HEK293 (cell line): ENCODE data around the gene EEF2KMT.
"Not testable (repeated sequence)": the region's sequence is repeated elsewhere in the genome, so short reads cannot be mapped to it uniquely, and the experiment has no call there.

Experiments
- CTCF ChIA-PET: fragments of 350-600 bp; formaldehyde crosslinking; extraction: SDS; loops from one replicate; lab custom pipeline; 2021; ENCODE audit warnings: antibody characterized with exemption; lab: Yijun Ruan, JAX
- POLR2A ChIA-PET: fragments of 300-600 bp; formaldehyde crosslinking; extraction: SDS; loops from one replicate; lab custom pipeline; 2020; ENCODE audit warnings: antibody characterized with exemption, inconsistent platforms; lab: Yijun Ruan, JAX
- H3K27ac ChIP-seq: fragments of 200-500 bp; sonication (Bioruptor generic); 2 replicates; pipeline ENCODE4 v1.5.1; 2014; ENCODE audit warnings: low read depth, low read length, control low read depth, inconsistent platforms; ENCODE audit errors: extremely low read depth
- H3K36me3 ChIP-seq, 2 experiments: fragments of 200-500 bp in 1 of 2; sonication (Bioruptor generic) in 1 of 2; 1 replicate in 1 of 2; 2 replicates in 1 of 2; pipeline ENCODE4 v1.5.1; 2014 to 2017; ENCODE audit warnings: inconsistent platforms in 2 of 2, low read length in 2 of 2; ENCODE audit not compliant: control insufficient read depth in 2 of 2, insufficient read depth in 1 of 2
- H3K4me1 ChIP-seq: fragments of 200-500 bp; sonication (Bioruptor generic); 2 replicates; pipeline ENCODE4 v1.5.1; 2014; ENCODE audit warnings: mild to moderate bottlenecking, low read length, inconsistent platforms; ENCODE audit not compliant: control insufficient read depth, insufficient read depth
- H3K4me3 ChIP-seq: 2 replicates; pipeline ENCODE4 v1.5.1; 2011; ENCODE audit warnings: low read depth, mild to moderate bottlenecking, control low read depth, low read length, moderate library complexity
- H3K9me3 ChIP-seq: fragments of 200-500 bp; sonication (Bioruptor generic); 2 replicates; pipeline ENCODE4 v1.5.1; 2014; ENCODE audit warnings: low read depth, low read length, inconsistent platforms; ENCODE audit not compliant: control insufficient read depth, insufficient read depth
- IKZF3 ChIP-seq: fragments of 450-650 bp; IDR thresholded peaks from 2 replicates; pipeline ENCODE4 v1.5.0; 2018; ENCODE audit warnings: missing biosample characterization, mild to moderate bottlenecking, missing genetic modification characterization, moderate library complexity
- KLF1 ChIP-seq: fragments of 450-650 bp; formaldehyde crosslinking; IDR thresholded peaks from 2 replicates; pipeline ENCODE4 v1.5.1; 2016; ENCODE audit warnings: missing biosample characterization, missing genetic modification characterization
- KLF17 ChIP-seq: fragments of 450-650 bp; formaldehyde crosslinking; IDR thresholded peaks from 2 replicates; pipeline ENCODE4 v1.5.1; 2016; ENCODE audit warnings: missing biosample characterization, missing genetic modification characterization
- KLF7 ChIP-seq: fragments of 450-650 bp; formaldehyde crosslinking; IDR thresholded peaks from 2 replicates; pipeline ENCODE4 v1.5.1; 2016; ENCODE audit warnings: missing biosample characterization, missing genetic modification characterization, borderline replicate concordance
- KLF8 ChIP-seq: fragments of 450-650 bp; formaldehyde crosslinking; IDR thresholded peaks from 2 replicates; pipeline ENCODE4 v1.5.1; 2016; ENCODE audit warnings: missing biosample characterization, missing genetic modification characterization
- KLF9 ChIP-seq: fragments of 450-650 bp; formaldehyde crosslinking; IDR thresholded peaks from 2 replicates; pipeline ENCODE4 v1.5.1; 2016; ENCODE audit warnings: missing biosample characterization, missing genetic modification characterization, low read depth
- OSR2 ChIP-seq: fragments of 450-650 bp; formaldehyde crosslinking; IDR thresholded peaks from 2 replicates; pipeline ENCODE4 v1.5.1; 2016; ENCODE audit warnings: missing biosample characterization, missing genetic modification characterization
- OVOL3 ChIP-seq: fragments of 450-650 bp; formaldehyde crosslinking; IDR thresholded peaks from 2 replicates; pipeline ENCODE4 v1.5.1; 2016; ENCODE audit warnings: missing biosample characterization, missing genetic modification characterization
- SCRT1 ChIP-seq: fragments of 450-650 bp; formaldehyde crosslinking; IDR thresholded peaks from 2 replicates; pipeline ENCODE4 v1.5.1; 2016; ENCODE audit warnings: missing biosample characterization, missing genetic modification characterization, borderline replicate concordance
- SP2 ChIP-seq: fragments of 450-650 bp; formaldehyde crosslinking; IDR thresholded peaks from 2 replicates; pipeline ENCODE4 v1.5.1; 2016; ENCODE audit warnings: missing biosample characterization, missing genetic modification characterization
- SP3 ChIP-seq: fragments of 450-650 bp; formaldehyde crosslinking; IDR thresholded peaks from 2 replicates; pipeline ENCODE4 v1.5.1; 2016; ENCODE audit warnings: missing biosample characterization, missing genetic modification characterization
- SP7 ChIP-seq: fragments of 450-650 bp; formaldehyde crosslinking; IDR thresholded peaks from 2 replicates; pipeline ENCODE4 v1.5.1; 2016; ENCODE audit warnings: missing biosample characterization, missing genetic modification characterization
- WT1 ChIP-seq: fragments of 450-650 bp; formaldehyde crosslinking; IDR thresholded peaks from 2 replicates; pipeline ENCODE4 v1.5.1; 2016; ENCODE audit warnings: missing biosample characterization, missing genetic modification characterization
- ZBTB17 ChIP-seq: fragments of 450-650 bp; formaldehyde crosslinking; IDR thresholded peaks from 2 replicates; pipeline ENCODE4 v1.5.1; 2016; ENCODE audit warnings: missing biosample characterization, missing genetic modification characterization
- ZBTB20 ChIP-seq: fragments of 450-650 bp; formaldehyde crosslinking; IDR thresholded peaks from 2 replicates; pipeline ENCODE4 v1.5.1; 2016; ENCODE audit warnings: missing biosample characterization, missing genetic modification characterization
- ZBTB48 ChIP-seq: fragments of 450-650 bp; formaldehyde crosslinking; IDR thresholded peaks from 2 replicates; pipeline ENCODE4 v1.5.1; 2016; ENCODE audit warnings: missing biosample characterization, missing genetic modification characterization
- ZBTB8A ChIP-seq: fragments of 450-650 bp; formaldehyde crosslinking; IDR thresholded peaks from 2 replicates; pipeline ENCODE4 v1.5.1; 2016; ENCODE audit warnings: missing biosample characterization, missing genetic modification characterization
- ZEB2 ChIP-seq: fragments of 450-650 bp; formaldehyde crosslinking; IDR thresholded peaks from 2 replicates; pipeline ENCODE4 v1.5.1; 2016; ENCODE audit warnings: missing biosample characterization, missing genetic modification characterization
- ZNF335 ChIP-seq: fragments of 450-650 bp; formaldehyde crosslinking; conservative IDR thresholded peaks from 2 replicates; pipeline ENCODE4 v1.5.1; 2016; ENCODE audit warnings: missing biosample characterization, missing genetic modification characterization
- ZNF596 ChIP-seq: fragments of 450-650 bp; IDR thresholded peaks from 2 replicates; pipeline ENCODE4 v1.5.0; 2018; ENCODE audit warnings: missing biosample characterization, mild to moderate bottlenecking, missing genetic modification characterization, moderate library complexity
- ZNF843 ChIP-seq: fragments of 450-650 bp; formaldehyde crosslinking; IDR thresholded peaks from 2 replicates; pipeline ENCODE4 v1.5.1; 2016; ENCODE audit warnings: missing biosample characterization, missing genetic modification characterization
- ZXDB ChIP-seq: fragments of 450-650 bp; formaldehyde crosslinking; IDR thresholded peaks from 2 replicates; pipeline ENCODE4 v1.5.1; 2016; ENCODE audit warnings: missing biosample characterization, missing genetic modification characterization
- TF ChIP-seq, protein P1 (sequence below): fragments of 450-650 bp; formaldehyde crosslinking; IDR thresholded peaks from 2 replicates; pipeline ENCODE4 v1.5.1; 2016; ENCODE audit warnings: missing biosample characterization, missing genetic modification characterization
- TF ChIP-seq, protein P2 (sequence below): fragments of 450-650 bp; formaldehyde crosslinking; optimal IDR thresholded peaks from 2 replicates; pipeline ENCODE3; 2016; ENCODE audit warnings: missing biosample characterization, mild to moderate bottlenecking, missing genetic modification characterization
- TF ChIP-seq, protein P3 (sequence below): fragments of 450-650 bp; formaldehyde crosslinking; IDR thresholded peaks from 2 replicates; pipeline ENCODE4 v1.5.1; 2016; ENCODE audit warnings: missing biosample characterization, missing genetic modification characterization

EEF2KMT gene

GRCh38 chr16:5099174-5099573 is 1.6 kb upstream of the EEF2KMT start:
- H3K36me3 ChIP-seq, H3K9me3 ChIP-seq, H3K4me1 ChIP-seq, H3K4me3 ChIP-seq, POLR2A ChIA-PET: not testable (repeated sequence)
- peak; percentile 68 for TF ChIP-seq WT1
- 0 out of 2 replicates have a peak, but pooled peaks have one; percentile 14 for TF ChIP-seq SP7 (tag by site-specific recombination)
- TF ChIP-seq OVOL3 (tag by site-specific recombination), result peak; percentile 44; the same call in 1 of the 2 replicates
- TF ChIP-seq ZNF843 (tag by site-specific recombination), result peak; percentile 46; the same call in 1 of the 2 replicates
- TF ChIP-seq ZXDB, result 0 out of 2 replicates have a peak, but pooled peaks have one; percentile 7
- peak; percentile 87 for TF ChIP-seq OSR2 (tag by site-specific recombination)
- TF ChIP-seq IKZF3, result peak; percentile 54
- TF ChIP-seq, protein P1, sequence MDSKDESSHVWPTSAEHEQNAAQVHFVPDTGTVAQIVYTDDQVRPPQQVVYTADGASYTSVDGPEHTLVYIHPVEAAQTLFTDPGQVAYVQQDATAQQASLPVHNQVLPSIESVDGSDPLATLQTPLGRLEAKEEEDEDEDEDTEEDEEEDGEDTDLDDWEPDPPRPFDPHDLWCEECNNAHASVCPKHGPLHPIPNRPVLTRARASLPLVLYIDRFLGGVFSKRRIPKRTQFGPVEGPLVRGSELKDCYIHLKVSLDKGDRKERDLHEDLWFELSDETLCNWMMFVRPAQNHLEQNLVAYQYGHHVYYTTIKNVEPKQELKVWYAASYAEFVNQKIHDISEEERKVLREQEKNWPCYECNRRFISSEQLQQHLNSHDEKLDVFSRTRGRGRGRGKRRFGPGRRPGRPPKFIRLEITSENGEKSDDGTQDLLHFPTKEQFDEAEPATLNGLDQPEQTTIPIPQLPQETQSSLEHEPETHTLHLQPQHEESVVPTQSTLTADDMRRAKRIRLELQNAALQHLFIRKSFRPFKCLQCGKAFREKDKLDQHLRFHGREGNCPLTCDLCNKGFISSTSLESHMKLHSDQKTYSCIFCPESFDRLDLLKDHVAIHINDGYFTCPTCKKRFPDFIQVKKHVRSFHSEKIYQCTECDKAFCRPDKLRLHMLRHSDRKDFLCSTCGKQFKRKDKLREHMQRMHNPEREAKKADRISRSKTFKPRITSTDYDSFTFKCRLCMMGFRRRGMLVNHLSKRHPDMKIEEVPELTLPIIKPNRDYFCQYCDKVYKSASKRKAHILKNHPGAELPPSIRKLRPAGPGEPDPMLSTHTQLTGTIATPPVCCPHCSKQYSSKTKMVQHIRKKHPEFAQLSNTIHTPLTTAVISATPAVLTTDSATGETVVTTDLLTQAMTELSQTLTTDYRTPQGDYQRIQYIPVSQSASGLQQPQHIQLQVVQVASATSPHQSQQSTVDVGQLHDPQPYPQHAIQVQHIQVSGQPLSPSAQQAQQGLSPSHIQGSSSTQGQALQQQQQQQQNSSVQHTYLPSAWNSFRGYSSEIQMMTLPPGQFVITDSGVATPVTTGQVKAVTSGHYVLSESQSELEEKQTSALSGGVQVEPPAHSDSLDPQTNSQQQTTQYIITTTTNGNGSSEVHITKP (tag by site-specific recombination), result peak; percentile 40; the same call in 1 of the 2 replicates
- CTCF ChIA-PET, result interaction anchor here (0.7 kb wide), 1 partner anchor 43 kb away, joined by 5 read pairs; no protein-coding TSS in a partner anchor
- peak overlapping the region; percentile 82; the same call in 1 of the 2 replicates for H3K27ac ChIP-seq

- H3K27ac ChIP-seq, result peak overlapping the region; percentile 82; the same call in 1 of the 2 replicates
Observed at GRCh38 chr16:5098221-5099159, 895 bp upstream of the EEF2KMT start.

More at GRCh38 chr16:5098221-5099159, 895 bp upstream of the EEF2KMT start:
- H3K9me3 ChIP-seq, CTCF ChIA-PET, H3K36me3 ChIP-seq, H3K4me1 ChIP-seq: not testable (repeated sequence)
- POLR2A ChIA-PET, result interaction anchor here (0.9 to 1.2 kb wide), 3 partner anchors 19 to 26 kb away, joined by 3 to 7 read pairs (median 5); partner anchors contain the start of gene ALG1
- H3K4me3 ChIP-seq, result peak overlapping the region; percentile 42
- TF ChIP-seq ZBTB8A (0 out of 2 replicates have a peak, but pooled peaks have one; percentile 15), KLF7 (0 out of 2 replicates have a peak, but pooled peaks have one; percentile 55), SP2 (peak; percentile 53), SCRT1 (0 out of 2 replicates have a peak, but pooled peaks have one; percentile 11), ZXDB (peak; percentile 69), ZBTB17 (tag by site-specific recombination) (peak; percentile 65; the same call in 1 of the 2 replicates), KLF17 (tag by site-specific recombination) (peak; percentile 55; the same call in 1 of the 2 replicates), ZBTB48 (tag by site-specific recombination) (peak; percentile 75), SP3 (tag by site-specific recombination) (peak; percentile 59), ZBTB20 (peak; percentile 29; the same call in 1 of the 2 replicates), ZNF335 (tag by site-specific recombination) (peak; percentile 71), KLF1 (tag by site-specific recombination) (peak; percentile 71), KLF9 (peak; percentile 66; the same call in 1 of the 2 replicates), ZEB2 (tag by site-specific recombination) (0 out of 2 replicates have a peak, but pooled peaks have one; percentile 21), KLF8 (peak; percentile 70), ZNF596 (0 out of 2 replicates have a peak, but pooled peaks have one; percentile 19)
- TF ChIP-seq, protein P2, sequence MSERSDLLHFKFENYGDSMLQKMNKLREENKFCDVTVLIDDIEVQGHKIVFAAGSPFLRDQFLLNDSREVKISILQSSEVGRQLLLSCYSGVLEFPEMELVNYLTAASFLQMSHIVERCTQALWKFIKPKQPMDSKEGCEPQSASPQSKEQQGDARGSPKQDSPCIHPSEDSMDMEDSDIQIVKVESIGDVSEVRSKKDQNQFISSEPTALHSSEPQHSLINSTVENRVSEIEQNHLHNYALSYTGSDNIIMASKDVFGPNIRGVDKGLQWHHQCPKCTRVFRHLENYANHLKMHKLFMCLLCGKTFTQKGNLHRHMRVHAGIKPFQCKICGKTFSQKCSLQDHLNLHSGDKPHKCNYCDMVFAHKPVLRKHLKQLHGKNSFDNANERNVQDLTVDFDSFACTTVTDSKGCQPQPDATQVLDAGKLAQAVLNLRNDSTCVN (tag by site-specific recombination), result peak; percentile 46
- TF ChIP-seq, protein P3, sequence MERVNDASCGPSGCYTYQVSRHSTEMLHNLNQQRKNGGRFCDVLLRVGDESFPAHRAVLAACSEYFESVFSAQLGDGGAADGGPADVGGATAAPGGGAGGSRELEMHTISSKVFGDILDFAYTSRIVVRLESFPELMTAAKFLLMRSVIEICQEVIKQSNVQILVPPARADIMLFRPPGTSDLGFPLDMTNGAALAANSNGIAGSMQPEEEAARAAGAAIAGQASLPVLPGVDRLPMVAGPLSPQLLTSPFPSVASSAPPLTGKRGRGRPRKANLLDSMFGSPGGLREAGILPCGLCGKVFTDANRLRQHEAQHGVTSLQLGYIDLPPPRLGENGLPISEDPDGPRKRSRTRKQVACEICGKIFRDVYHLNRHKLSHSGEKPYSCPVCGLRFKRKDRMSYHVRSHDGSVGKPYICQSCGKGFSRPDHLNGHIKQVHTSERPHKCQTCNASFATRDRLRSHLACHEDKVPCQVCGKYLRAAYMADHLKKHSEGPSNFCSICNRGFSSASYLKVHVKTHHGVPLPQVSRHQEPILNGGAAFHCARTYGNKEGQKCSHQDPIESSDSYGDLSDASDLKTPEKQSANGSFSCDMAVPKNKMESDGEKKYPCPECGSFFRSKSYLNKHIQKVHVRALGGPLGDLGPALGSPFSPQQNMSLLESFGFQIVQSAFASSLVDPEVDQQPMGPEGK (tag by site-specific recombination), result peak; percentile 10; the same call in 1 of the 2 replicates
